Neural cell (in vitro differentiated cells): Measurements from ENCODE around the gene MFSD8.

Experiments used
- CTCF ChIP-seq: fragments of 450-650 bp; IDR thresholded peaks from 2 replicates; pipeline ENCODE4 v1.5.1; 2014; ENCODE audit warnings: antibody characterized with exemption, mild to moderate bottlenecking, moderate library complexity; ENCODE audit not compliant: poor library complexity, severe bottlenecking
- EP300 ChIP-seq: fragments of 450-650 bp; conservative IDR thresholded peaks from 2 replicates; pipeline ENCODE4 v1.6.1; 2014; ENCODE audit warnings: antibody characterized with exemption, mild to moderate bottlenecking, moderate library complexity; ENCODE audit not compliant: poor library complexity, severe bottlenecking
- EZH2 ChIP-seq: fragments of 200-600, 300-800 bp; shearing (Covaris generic), sonication (generic); IDR thresholded peaks from 2 replicates; pipeline ENCODE4 v1.6.1; 2014; ENCODE audit warnings: antibody characterized with exemption, low read length, borderline replicate concordance, mild to moderate bottlenecking; ENCODE audit not compliant: insufficient read depth, poor library complexity, severe bottlenecking
- MXI1 ChIP-seq: fragments of 450-650 bp; conservative IDR thresholded peaks from 2 replicates; pipeline ENCODE4 v1.6.1; 2014; ENCODE audit warnings: antibody characterized with exemption, mild to moderate bottlenecking; ENCODE audit not compliant: poor library complexity, severe bottlenecking
- POLR2AphosphoS5 ChIP-seq: IDR thresholded peaks from 2 replicates; pipeline ENCODE4 v1.6.1; 2012
- RAD21 ChIP-seq: fragments of 450-650 bp; conservative IDR thresholded peaks from 2 replicates; pipeline ENCODE4 v1.6.1; 2014; ENCODE audit warnings: antibody characterized with exemption, mild to moderate bottlenecking, moderate library complexity
- REST ChIP-seq: IDR thresholded peaks from 2 replicates; pipeline ENCODE4 v1.6.1; 2012; ENCODE audit warnings: borderline replicate concordance
- TAF1 ChIP-seq: IDR thresholded peaks from 2 replicates; pipeline ENCODE4 v1.6.1; 2012; ENCODE audit warnings: low read depth

- TF ChIP-seq EZH2 = no peak
- no peak for TF ChIP-seq CTCF
- TF ChIP-seq TAF1 = no peak
- no peak for TF ChIP-seq RAD21
- no peak for TF ChIP-seq POLR2AphosphoS5
- no peak for TF ChIP-seq EP300
- no peak for TF ChIP-seq REST
- no peak for TF ChIP-seq MXI1
Measured at GRCh38 chr4:127868196-127868595, 96.8 kb downstream of the MFSD8 start.
